Measurements from ENCODE around the gene KRTAP5-5.
"Not testable (repeated sequence)": the region's sequence is repeated elsewhere in the genome, so short reads cannot be mapped to it uniquely, and the experiment has no call there.

DNA sequence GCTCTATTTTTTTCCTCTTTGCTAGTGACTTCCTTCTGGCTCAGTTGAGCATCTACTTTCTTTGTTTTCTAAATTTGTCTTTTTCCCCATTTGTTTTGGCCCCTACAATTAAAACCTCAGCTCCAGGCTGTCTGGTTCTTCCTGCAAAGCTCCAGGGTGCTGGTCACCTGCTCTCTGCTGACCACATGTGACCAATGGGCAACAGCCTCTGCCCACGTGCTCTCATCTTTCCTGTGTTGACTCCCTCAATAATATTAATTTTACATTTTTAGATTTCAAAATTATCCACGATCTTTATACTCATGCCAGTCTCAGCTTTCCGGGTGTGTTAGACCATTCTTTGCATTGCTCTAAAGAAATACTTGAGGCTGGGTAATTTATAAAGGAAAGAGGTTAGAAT, 31.2 kb upstream of the KRTAP5-5 start:
- not testable (repeated sequence) for TF ChIP-seq CTCF (IDR thresholded peaks at IDR 0.05); EZH2 (IDR thresholded peaks at IDR 0.05; ENCODE audit: borderline replicate concordance, insufficient read depth, low read depth, low read length, poor library complexity, severe bottlenecking)

All from B cell (primary cell).